Small intestine (tissue), 7 donors: ENCODE results near the gene VPS13C. TPM values are rescaled to one million over a fixed set of nuclear protein-coding genes. Genes with fewer than 3 reads are reported as not detected.

Experiments
- DNase-seq, 2 donors: peaks; one replicate each; pipeline versions ENCODE4 v3.0.0 to v3.0.0-alpha.2; 2013
- FAIRE-seq: peaks from 2 replicates; lab custom pipeline; 2012; peaks lifted over from hg19 to GRCh38; lab: Jason Lieb, UNC
- H3K27ac ChIP-seq, 3 donors: one replicate each; pipeline ENCODE4 v1.5.1; 2013; ENCODE audit warnings: low read length in 2 of 3, mild to moderate bottlenecking in 2 of 3, control low read depth in 1 of 3, inconsistent platforms in 1 of 3, low read depth in 1 of 3, moderate library complexity in 1 of 3
- H3K27me3 ChIP-seq, 3 donors: one replicate each; pipeline ENCODE4 v1.6.1; 2013; ENCODE audit warnings: low read length in 3 of 3, inconsistent platforms in 1 of 3; ENCODE audit not compliant: control insufficient read depth in 3 of 3, insufficient read depth in 3 of 3
- H3K36me3 ChIP-seq, 3 donors: one replicate each; pipeline ENCODE4 v1.6.1; 2013; ENCODE audit warnings: low read length in 3 of 3, inconsistent platforms in 1 of 3, low read depth in 1 of 3, mild to moderate bottlenecking in 1 of 3, moderate library complexity in 1 of 3; ENCODE audit not compliant: control insufficient read depth in 3 of 3, insufficient read depth in 2 of 3
- H3K4me1 ChIP-seq, 3 donors: one replicate each; pipeline ENCODE4 v1.6.1; 2013; ENCODE audit warnings: low read length in 2 of 3, inconsistent platforms in 1 of 3, low read depth in 1 of 3, mild to moderate bottlenecking in 1 of 3, moderate library complexity in 1 of 3; ENCODE audit not compliant: control insufficient read depth in 3 of 3, insufficient read depth in 2 of 3
- H3K4me3 ChIP-seq, 3 donors: one replicate each; pipeline ENCODE4 v1.5.1; 2013; ENCODE audit warnings: low read length in 3 of 3, control low read depth in 1 of 3, inconsistent platforms in 1 of 3, low read depth in 1 of 3, mild to moderate bottlenecking in 1 of 3, moderate library complexity in 1 of 3
- H3K9me3 ChIP-seq, 2 donors: one replicate each; pipeline ENCODE4 v1.6.1; 2013; ENCODE audit warnings: low read depth in 1 of 2, low read length in 1 of 2; ENCODE audit not compliant: control insufficient read depth in 2 of 2, insufficient read depth in 1 of 2
- WGBS, 3 donors: extraction: QIAGEN DNeasy Blood & Tissue Kit; methylation state at CpG; one replicate each; pipeline ENCODE4 v1.1.7; 2013; 5-methylcytosine and 5-hydroxymethylcytosine counted together
- polyA plus RNA-seq, 4 donors: library from polyadenylated mRNA; stranded (reverse) in 3 of 4; unstranded in 1 of 4; fragments of 200-250 nt in 3 of 4; fragments of 120-200 nt in 1 of 4; gene quantifications; one replicate each; pipeline versions ENCODE4 v1.2.1 to v1.2.3, GENCODE V29; 2013
- donor health status: healthy with polysubstance abuse.
- donor health status: control.
- donor health status: control.
- donor health status: Bipolar disorder and iron deficiency.
- donor health status: healthy.

The VPS13C gene
- polyA plus RNA-seq, 4 donors, result 7.3 to 49.2 (median 11.6) TPM

DNA sequence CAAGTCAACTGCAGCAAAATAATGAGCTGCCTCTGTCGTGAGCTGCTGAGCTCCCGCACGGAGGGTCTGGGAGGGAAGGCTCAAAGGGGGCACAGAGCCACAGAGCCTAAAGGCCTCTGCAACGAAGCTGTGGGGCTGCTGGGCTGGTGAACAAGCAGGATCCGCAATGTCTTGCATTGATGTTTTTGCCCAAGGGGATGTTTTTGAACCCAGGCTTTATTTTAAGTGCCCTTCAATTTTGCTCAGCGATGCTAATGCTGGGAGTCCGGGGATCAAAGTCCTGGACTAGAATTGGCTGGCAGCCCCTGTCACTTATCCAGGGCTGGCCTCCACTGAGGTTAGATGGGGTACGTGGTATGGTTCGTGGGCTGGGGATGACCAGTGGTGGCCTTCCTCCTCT, 240.0 kb downstream of the VPS13C start:
- no peak for FAIRE-seq
- no peaks in the 10 kb centered on the region for H3K9me3 ChIP-seq
- H3K36me3 ChIP-seq, result no peaks in the 10 kb centered on the region
- H3K27me3 ChIP-seq, result peaks cover 0 to 3% (median 0%) of the 10 kb centered on the region in 3 donors
- no peak overlapping the region for H3K4me3 ChIP-seq
- H3K4me1 ChIP-seq, result no peaks in the 10 kb centered on the region
- DNase-seq, result no peak
- whole genome bisulfite sequencing, 3 donors, result 79 to 86% (median 81%) methylated on average over 9 of the region's 9 CpGs
- no peak overlapping the region for H3K27ac ChIP-seq

GRCh38 chr15:61819386-61819785, 240.9 kb downstream of the VPS13C start:
- Histone ChIP-seq H3K27ac (no peak overlapping the region), H3K27me3 (peaks cover 0 to 3% (median 0%) of the 10 kb centered on the region in 3 donors), H3K4me3 (no peak overlapping the region), H3K4me1 (no peaks in the 10 kb centered on the region), H3K36me3 (no peaks in the 10 kb centered on the region), H3K9me3 (no peaks in the 10 kb centered on the region)
- no peak for DNase-seq
- FAIRE-seq, result no peak
- 85 to 88% (median 85%) methylated on average over 9 of the region's 9 CpGs for WGBS, 3 donors

GRCh38 chr15:61818801-61819200, 241.4 kb downstream of the VPS13C start:
- no peaks in the 10 kb centered on the region for H3K36me3 ChIP-seq
- H3K9me3 ChIP-seq, result no peaks in the 10 kb centered on the region
- 93 to 95% (median 93%) methylated on average over 2 of the region's 2 CpGs for whole genome bisulfite sequencing, 3 donors
- H3K27ac ChIP-seq, result no peak overlapping the region
- no peak overlapping the region for H3K4me3 ChIP-seq
- FAIRE-seq (no peak), DNase-seq (no peak)
- peaks cover 0 to 3% (median 0%) of the 10 kb centered on the region in 3 donors for H3K27me3 ChIP-seq
- no peaks in the 10 kb centered on the region for H3K4me1 ChIP-seq

GRCh38 chr15:61816856-61817255, 243.4 kb downstream of the VPS13C start:
- Histone ChIP-seq H3K9me3 (no peaks in the 10 kb centered on the region), H3K27me3 (peaks cover 0 to 3% (median 0%) of the 10 kb centered on the region in 3 donors), H3K27ac (no peak overlapping the region), H3K4me1 (no peaks in the 10 kb centered on the region), H3K4me3 (no peak overlapping the region), H3K36me3 (no peaks in the 10 kb centered on the region)
- DNase-seq, result no peak
- 74 to 88% (median 79%) methylated on average over 7 of the region's 7 CpGs for WGBS, 3 donors
- no peak for FAIRE-seq

GRCh38 chr15:61815356-61816083, 244.7 kb downstream of the VPS13C start:
- FAIRE-seq, result no peak
- WGBS, 3 donors, result 69 to 79% (median 76%) methylated on average over 12 of the region's 12 CpGs
- Histone ChIP-seq H3K27ac (no peak overlapping the region), H3K36me3 (no peaks in the 10 kb centered on the region), H3K4me3 (no peak overlapping the region), H3K4me1 (no peaks in the 10 kb centered on the region), H3K27me3 (peaks cover 0 to 3% (median 0%) of the 10 kb centered on the region in 3 donors), H3K9me3 (no peaks in the 10 kb centered on the region)
- no peak for DNase-seq

GRCh38 chr15:61812476-61812875, 247.8 kb downstream of the VPS13C start:
- peaks cover 0 to 1% (median 0%) of the 10 kb centered on the region in 3 donors for H3K27me3 ChIP-seq
- H3K4me1 ChIP-seq, result no peaks in the 10 kb centered on the region
- no peak overlapping the region for H3K4me3 ChIP-seq
- FAIRE-seq (no peak), DNase-seq (no peak)
- no peak overlapping the region for H3K27ac ChIP-seq
- 89 to 92% (median 92%) methylated on average over 6 of the region's 6 CpGs for WGBS, 3 donors
- no peaks in the 10 kb centered on the region for H3K9me3 ChIP-seq
- H3K36me3 ChIP-seq, result no peaks in the 10 kb centered on the region

DNA sequence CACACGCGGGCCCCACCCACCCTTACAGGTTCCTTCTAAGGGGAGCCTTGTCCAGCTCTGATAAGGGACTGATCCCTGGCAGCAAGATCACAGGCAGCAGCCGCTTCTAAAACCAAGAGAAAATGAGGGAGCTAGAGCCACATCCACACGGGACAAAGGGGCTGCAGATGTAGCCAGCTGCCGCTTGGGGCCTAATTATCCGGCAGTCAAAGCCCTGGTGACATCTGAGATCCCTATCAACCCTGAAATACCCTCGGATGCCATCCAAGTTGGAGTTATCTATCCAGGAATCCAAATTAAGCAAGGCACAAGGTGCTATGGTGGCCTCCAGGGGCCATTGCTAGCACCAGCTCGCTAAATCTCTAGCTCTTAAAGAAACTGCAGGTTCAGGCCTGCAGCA, 248.3 kb downstream of the VPS13C start:
- H3K27ac ChIP-seq, result no peak overlapping the region
- no peak for FAIRE-seq
- H3K4me3 ChIP-seq, result no peak overlapping the region
- WGBS, 3 donors, result 62 to 80% (median 72%) methylated on average over 8 of the region's 8 CpGs
- no peak for DNase-seq
- peaks cover 0 to 1% (median 0%) of the 10 kb centered on the region in 3 donors for H3K27me3 ChIP-seq
- H3K4me1 ChIP-seq, result no peaks in the 10 kb centered on the region
- H3K9me3 ChIP-seq, result no peaks in the 10 kb centered on the region
- no peaks in the 10 kb centered on the region for H3K36me3 ChIP-seq

DNA sequence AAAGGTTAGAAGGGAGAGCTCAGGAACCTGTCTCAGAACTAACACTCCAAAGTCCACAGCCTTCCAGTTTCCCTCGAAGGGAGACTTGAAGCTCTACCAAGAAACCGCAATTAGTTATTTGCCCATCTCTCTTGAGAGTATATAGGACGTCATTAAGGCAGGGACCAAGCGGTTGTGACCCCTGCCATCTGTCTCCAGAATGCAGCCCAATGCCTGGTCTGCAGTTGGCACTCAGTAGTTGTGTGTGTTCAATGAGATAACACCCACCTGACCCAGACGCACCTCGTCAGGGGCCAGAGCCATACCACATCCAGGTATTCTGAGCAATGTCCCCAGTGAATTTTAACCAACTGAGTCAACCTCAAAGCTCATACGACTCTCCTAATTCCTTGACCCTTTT, 251.0 kb downstream of the VPS13C start:
- no peak for DNase-seq
- no peaks in the 10 kb centered on the region for H3K9me3 ChIP-seq
- H3K27me3 ChIP-seq, result peaks cover 0 to 1% (median 0%) of the 10 kb centered on the region in 3 donors
- no peak overlapping the region for H3K4me3 ChIP-seq
- no peak overlapping the region for H3K27ac ChIP-seq
- 71 to 85% (median 76%) methylated on average over 7 of the region's 7 CpGs for WGBS, 3 donors
- H3K36me3 ChIP-seq, result no peaks in the 10 kb centered on the region
- FAIRE-seq, result no peak
- no peaks in the 10 kb centered on the region for H3K4me1 ChIP-seq
